Measurements from ENCODE around the gene THBS3.
"Not testable (repeated sequence)": the region's sequence is repeated elsewhere in the genome, so short reads cannot be mapped to it uniquely, and the experiment has no call there.

The THBS3 gene

DNA sequence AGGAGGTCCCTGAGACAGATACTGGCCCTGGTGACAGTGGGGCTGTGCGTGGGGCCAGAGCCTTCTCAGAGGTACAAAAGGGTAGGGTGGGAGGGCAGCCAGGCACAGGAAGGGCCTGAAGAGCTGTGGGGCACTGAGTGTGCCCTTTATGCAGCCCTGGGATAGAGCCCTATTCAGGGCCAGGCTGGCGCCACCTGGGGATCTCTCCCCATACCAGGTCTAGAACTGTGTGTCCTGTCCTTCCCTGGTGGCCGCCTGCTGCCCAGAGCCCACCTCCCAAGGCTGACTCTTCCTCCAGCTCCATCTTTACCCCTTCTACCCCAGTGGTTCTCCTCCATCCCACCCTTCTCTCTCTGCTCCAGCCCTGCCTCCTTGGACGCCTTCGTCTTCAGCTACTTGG, 25.8 kb upstream of the THBS3 start:
- DNase-seq = not testable (repeated sequence)

DNA sequence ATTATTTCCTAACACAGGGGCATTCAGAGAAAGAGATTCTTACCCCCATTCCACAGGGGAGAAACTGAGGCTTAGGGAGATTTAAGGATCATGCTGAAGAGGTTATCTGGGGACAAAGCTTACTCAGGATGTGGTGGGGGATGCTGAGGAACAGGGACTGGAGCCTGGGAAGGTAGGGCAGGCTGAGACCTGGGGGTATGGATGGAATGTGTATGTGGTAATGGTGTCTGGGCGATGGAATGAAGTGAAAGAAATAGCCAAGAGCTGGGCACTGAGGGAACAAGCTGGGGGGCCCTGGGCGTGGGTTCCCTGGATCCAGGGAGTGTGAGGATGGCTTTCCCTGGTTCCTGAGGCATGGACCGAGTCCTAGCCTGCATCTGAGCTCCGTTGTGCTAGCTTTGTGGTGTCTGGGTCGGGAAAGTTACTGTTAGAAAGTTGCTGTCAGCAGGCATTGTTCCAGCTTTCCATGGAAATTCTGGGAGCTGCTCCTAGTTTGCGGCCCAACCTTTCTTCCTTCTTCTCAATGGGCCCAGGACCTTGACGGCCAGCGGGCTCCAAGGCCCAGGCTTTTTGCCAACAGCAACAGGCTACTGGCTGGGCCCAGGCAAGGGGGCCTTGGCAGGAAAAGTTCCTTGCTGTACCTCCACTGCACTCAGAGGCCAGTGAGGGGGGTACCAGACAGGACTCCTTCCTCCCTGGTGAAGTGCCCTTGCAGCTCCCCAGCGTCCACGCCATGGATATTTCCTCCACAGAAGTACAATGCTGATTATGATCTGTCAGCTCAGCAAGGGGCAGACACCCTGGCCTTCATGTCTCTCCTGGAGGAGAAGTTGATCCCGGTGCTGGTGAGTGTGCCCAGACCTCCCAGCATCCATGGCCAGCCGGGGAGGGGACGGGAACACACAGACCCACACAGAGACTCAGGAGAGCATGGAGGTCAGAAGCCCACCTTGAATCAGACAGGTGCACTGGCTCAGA, 24.6 kb upstream of the THBS3 start:
- not testable (repeated sequence) for DNase-seq

DNA sequence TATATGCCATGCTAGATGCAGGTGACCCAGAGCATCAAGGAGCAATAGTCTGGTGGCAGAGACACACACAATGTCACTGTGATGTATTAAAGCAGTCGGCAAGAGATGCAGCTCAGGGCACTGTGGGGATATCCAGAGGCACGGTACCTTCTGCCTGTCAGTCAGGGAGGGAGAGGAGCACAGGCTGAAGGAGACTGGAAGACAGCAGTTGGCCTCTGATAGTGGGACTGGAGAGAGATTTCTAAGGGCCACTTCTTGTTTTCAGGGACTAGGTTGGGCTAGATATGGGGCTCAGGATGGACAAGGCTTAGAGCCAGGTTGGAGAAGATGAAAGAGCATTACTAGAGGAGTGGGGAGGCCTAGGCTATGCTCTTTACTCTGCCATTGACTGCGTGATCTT, 23.6 kb upstream of the THBS3 start:
- DNase-seq = not testable (repeated sequence)

DNA sequence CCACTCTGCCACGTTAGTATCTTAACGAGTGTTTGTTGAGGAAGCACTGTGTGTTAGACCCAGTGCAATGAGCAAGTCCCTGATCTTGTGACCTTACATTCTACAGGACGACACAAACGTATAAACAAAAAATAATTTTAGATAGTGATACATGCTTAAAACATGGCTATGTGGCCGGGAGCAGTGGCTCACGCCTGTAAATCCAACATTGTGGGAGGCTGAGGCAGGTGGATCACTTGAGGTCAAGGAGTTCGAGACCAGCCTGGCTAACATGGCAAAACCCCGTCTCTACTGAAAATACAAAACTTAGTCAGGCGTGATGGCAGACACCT, 20.4 kb upstream of the THBS3 start:
- no peak for DNase-seq

DNA sequence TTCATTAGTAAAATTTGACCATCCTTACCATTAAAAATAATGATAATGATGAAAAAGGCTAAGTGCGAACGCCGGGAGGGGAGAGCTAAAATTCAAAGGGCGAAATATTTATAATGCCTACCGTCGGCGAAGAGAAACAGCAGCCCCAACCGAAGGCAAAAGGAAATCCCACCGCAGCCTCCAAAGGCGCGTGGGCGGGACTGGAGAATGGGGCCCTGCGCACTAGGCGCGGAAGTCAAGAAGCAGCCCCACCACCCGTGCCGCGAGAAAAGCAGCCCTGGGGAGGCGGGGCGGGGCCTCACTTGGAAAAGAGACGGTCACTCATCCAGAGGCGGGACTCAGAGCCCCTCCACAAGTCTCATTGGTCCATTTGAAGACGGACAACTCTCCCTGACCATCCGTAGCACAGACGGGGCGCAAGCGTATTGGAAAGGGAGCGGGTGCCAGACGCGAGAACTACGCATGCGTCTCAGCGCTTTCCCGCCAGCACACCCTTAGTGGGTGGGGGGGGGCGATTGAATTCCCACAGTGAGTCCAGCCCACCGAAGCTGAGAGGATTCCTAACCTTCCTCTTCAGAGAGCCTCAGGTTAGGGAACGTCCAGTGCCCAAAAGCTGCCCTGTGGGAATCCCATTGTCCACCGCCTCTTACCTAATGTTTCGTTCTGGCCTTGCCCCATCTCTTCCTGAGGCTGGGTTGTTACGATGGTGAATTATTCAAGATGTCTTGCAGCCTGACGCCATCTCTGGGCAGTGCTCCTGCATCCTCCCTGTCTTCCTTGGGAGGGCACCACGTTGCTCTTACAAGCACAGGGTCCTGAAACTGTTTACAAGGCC, 19.8 kb upstream of the THBS3 start:
- DNase-seq = peak; percentile 99

DNA sequence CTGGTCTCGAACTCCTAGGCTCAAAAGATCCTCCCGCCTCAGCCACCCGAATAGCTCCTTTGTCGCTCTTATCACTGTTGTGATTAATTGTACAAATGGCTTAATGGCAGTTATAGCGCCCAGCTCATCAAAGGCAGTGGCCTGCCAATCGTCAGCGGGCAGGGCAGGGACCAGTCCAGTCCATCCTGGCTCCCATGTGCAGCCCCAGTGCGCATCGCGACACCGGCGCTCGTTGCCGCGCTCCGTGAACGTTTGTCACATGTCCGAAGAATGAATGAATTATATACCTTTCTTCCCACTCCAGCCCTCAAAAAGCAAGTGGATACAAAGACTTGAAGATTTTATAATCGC, 19.2 kb upstream of the THBS3 start:
- DNase-seq = no peak

DNA sequence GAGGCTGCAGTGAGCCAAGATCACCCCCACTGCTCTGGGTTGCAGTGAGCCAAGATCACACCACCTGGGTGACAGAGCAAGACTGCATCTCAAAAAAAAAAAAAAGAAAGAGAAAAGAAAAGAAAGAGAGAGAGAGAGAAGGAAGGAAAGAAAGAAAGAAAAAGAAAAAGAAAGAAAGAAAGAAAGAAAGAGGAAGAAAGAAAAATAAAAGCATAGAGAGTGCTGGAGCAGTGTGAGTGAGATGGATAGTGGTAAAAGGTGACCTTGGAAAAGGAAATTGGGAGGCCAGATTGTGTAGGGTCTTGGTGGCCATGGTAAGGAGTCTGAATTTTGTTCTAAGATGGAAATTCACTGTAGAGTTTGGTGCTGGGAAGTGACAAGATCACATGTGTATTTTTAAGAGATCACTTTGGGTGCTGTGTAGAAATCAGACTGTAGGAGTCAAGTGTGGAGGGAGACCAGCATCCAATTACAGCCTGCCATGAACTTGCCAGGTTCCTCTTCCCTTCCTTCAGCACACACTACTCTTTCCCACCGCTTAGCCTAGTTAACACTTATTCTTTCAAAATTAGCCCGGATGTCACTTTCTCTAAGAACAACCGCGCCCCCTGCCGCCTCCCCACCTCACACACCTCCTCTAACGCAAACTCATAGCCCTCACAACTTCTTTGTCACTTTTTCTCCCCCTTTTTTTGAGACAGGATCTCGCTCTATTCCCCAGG, 18.7 kb upstream of the THBS3 start:
- peak; percentile 86 for DNase-seq

DNA sequence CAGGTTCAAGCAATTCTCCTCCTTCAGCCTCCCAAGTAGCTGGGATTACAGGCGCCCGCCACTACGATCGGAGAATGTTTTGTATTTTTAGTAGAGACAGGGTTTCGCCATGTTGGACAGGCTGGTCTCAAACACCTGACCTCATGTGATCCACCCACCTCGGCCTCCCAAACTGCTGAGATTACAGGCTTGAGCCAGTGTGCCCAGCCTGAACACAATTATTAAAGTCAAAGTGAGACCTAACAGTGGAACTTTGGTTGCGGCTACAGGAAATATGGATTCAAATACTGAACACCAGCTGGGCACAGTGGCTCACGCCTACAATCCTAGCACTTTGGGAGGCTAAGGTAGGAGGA, 17.7 kb upstream of the THBS3 start:
- DNase-seq = not testable (repeated sequence)

DNA sequence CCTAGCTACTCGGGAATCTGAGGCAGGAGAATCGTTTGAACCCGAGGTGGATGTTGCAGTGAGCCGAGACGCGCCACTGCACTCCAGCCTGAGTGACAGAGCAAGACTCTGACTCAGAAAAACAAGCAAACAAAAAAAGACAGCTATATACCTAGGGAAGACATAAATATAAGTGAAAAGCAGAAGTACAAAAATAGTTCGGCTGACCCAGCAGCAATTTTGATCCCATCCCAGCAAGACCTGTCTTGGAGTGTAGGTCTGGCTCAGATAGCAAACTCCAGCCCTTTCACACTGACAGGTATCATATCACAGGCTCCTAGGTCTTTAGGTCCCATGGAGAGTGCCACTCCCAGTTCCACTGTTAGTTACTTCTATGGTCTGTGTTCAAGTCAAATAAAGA, 15.3 kb upstream of the THBS3 start:
- DNase-seq = peak in 1 of 2 donors; percentile 13

DNA sequence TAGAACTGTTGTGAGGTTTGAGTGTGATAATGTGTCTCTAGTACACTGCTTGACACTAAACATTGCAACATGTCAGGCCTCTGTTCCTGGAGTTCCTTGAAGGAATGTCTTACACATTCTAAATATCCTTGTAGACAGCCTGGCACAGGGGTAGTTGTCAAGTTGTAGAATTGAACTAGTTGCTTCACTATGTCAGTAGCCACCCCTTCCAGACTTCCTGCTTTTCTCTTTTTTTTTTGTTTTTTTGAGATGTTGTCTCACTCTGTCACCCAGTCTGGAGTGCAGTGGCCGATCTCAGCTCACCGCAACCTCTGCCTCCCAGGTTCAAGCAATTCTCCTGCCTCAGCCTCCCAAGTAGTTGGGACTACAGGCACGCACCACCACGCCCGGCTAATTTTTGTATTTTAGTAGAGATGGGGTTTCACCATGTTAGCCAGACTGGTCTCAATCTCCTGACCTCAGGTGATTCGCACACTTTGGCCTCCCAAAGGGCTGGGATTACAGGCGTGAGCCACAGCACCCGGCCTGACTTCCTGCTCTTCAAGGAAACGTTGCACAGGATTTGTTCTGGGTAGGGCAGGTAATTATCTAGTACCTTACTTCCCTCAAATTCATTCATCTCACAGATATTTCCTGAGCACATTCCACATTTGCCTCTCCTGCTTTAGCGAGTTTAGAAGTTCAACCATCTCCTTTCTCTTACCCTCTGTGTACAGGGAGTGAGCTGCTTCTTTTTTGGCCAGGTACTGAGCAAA, 12.7 kb upstream of the THBS3 start:
- DNase-seq = not testable (repeated sequence)

DNA sequence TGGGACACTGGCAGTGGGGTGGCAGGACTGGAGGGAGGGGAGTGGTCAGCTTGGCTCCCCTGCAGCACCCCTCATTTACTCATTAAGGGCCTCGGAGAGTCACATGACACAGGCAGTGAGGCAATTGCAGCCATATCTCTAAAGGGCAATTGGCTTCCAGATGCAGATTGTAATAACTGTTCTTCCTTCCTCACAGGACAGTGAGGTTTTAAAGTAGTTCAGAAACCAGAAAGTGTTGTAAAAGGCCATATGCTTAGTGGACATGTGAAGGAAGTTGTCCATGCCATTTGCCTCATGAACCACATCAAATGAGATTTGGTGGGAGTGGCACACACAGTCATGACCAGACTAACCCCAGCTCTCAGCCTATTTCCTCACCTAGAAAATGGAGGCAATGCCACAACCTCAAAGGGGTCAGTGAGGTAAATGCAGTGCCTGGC, 11.9 kb upstream of the THBS3 start:
- DNase-seq = peak; percentile 47 to 61

DNA sequence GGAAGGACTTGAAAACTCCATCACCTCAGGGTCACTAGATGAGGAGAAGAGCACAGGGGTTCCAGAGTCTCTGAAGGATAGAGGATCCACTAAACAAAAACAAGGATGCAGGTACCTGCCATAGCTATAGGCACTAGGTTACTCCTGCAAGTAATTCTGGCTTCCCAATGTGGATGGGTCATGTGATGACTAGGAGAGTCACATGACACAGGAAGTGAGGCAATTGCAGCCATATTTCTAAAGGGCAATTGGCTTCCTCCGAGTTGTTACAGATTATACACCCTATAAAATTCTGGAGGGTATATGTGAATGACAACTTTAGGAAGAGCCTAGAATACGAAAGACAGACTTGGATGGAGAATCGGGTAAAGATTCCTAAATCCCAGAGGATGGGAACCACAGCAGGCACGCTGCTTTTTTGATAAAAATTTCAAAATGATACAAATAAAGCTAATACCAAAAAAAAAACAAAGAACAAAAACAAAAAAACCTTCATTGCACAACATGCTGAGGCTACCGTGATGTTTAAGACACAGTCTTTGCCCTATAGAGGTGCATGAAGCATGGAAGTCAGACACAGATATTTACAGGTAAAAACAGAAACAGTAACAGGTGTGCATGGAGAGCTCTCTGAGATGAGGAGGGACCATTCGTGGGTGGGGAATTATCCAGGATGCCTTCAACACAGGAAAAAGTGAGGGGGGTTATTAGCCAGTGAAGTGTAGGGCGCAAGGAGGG, 11.3 kb upstream of the THBS3 start:
- peak; percentile 29 to 45 for DNase-seq

DNA sequence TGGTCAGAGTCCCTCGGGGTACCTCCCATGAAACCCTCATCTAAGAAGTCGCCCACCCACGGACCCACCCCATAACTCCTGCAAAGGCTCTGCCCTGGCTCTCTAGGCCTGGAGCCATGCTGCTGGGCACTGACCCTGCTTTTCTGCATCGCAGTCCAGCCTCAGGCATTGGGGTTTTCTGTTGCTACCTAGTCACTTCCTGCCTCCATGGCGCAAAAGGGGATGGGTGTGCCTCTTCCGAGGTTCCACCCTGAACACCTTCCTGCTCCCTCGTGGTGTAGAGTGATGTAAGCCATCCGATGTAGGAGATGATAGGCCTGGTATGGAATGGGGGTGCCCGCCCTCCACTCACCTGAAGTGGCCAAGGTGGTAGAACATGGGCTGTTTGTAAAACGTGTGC, 7.0 kb upstream of the THBS3 start:
- DNase-seq = peak; percentile 6 to 50

DNA sequence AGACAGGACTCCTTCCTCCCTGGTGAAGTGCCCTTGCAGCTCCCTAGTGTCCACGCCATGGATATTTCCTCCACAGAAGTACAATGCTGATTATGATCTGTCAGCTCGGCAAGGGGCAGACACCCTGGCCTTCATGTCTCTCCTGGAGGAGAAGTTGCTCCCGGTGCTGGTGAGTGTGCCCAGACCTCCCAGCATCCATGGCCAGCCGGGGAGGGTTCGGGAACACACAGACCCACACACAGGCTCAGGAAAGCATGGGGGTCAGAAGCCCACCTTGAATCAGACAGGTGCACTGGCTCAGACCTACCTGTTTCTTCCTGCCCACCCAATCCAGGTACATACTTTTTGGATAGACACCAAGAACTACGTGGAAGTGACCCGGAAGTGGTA, 4.3 kb upstream of the THBS3 start:
- not testable (repeated sequence) for DNase-seq

DNA sequence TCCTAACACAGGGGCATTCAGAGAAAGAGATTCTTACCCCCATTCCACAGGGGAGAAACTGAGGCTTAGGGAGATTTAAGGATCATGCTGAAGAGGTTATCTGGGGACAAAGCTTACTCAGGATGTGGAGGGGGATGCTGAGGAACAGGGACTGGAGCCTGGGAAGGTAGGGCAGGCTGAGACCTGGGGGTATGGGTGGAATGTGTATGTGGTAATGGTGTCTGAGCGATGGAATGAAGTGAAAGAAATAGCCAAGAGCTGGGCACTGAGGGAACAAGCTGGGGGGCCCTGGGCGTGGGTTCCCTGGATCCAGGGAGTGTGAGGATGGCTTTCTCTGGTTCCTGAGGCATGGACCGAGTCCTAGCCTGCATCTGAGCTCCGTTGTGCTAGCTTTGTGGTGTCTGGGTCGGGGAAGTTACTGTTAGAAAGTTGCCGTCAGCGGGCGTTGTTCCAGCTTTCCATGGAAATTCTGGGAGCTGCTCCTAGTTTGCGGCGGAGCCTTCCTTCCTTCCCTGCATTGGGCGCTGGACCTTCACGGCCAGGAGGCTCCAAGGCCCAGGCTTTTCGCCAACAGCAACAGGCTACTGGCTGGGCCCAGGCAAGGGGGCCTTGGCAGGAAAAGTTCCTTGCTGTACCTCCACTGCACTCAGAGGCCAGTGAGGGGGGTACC, 3.8 kb upstream of the THBS3 start:
- DNase-seq = not testable (repeated sequence)

DNA sequence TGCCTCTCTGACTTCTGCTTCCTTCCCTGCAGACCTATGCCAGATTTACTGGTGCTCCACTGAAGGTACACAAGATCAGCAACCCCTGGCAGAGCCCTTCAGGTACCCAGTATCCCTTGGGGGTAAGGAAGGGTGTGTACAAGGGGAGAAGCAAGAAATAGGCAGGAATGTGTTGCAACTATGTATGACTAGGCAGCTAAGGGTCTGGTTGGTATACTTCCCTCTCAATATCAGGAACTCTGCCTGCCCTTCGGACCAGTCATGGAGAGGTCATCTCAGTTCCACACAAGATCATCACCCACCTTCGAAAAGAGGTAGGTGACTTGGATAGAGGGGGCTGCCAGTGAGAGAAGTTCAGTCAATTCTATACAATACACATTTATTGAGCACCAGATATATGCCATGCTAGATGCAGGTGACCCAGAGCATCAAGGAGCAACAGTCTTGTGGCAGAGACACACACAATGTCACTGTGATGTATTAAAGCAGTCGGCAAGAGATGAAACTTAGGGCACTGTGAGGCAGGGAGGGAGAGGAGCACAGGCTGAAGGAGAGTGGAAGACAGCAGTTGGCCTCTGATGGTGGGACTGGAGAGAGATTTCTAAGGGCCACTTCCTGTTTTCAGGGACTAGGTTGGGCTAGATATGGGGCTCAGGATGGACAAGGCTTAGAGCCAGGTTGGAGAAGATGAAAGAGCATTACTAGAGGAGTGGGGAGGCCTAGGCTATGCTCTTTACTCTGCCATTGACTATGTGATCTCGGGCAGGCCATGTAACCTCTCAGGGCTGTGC, 2.8 kb upstream of the THBS3 start:
- peak in 1 of 2 donors; percentile 43 for DNase-seq

DNA sequence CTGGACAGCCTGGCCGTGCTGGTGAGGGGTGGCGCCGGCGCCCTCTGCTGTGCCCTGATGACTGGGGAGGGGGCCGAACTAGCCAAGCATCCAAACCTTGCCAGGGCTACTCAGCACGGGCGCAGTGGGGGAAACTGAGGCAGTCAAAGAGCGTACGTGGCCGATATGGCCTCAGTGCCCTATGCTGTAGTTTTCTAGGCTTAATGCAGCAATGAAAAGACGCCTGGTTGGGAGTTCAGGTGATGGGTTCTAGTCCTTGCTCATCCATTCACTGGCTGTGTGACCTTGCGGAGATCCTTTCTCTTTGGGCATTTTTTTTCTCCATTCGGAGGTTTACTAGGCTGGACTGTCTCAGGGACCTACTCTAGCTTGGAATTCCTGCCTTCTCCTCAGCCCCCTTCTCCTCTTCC, 1.6 kb upstream of the THBS3 start:
- no peak for DNase-seq

DNA sequence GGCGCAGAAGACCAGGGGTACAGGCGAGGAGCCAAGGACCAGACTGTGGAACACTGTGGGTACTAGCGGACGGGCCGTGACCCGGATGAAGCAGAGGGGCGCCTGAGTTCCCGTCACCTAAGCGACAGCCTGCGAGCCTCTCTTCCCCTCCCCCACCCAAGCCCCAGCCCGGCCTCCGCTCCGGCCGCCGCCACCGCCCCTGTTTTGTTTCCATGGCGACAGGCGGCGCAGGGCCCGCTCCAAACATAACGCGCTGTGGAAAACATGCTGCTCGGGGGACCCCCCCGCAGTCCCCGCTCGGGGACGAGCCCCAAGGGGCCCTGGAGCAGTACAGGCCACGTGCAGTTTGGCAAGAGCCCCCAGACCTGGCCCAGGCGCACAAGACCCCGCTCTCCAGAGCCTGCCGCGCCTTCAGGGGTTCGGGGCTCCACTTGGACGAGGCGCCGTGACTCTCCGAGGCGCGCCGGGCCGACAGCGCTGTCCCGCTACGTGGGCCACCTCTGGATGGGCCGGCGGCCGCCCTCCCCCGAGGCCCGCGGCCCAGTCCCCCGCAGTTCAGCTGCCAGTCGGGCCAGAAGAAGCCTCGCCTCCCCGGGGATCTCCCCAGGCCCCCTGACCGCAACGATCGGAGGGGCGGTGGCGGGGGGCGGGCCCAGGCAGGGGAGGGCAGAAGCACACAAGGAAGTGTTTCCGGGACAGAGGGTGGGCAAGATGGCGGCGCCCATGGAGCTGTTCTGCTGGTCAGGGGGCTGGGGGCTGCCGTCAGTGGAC, 1.0 kb upstream of the THBS3 start, which contains the start of gene MTX1:
Gene MTX1 (plus strand): TSS at position 155 of the 771 bp plus-strand sequence. CDS start 110 bp downstream, at position 265.
- DNase-seq = peak; percentile 94 to 96
